ENCODE data around the gene PGAM5. TPM values are rescaled to one million over a fixed set of nuclear protein-coding genes. Genes with fewer than 3 reads are reported as not detected.

Gene PGAM5
- total and polyA plus RNA-seq, 2 of the 13 experiments (the other 11 are each of a cell fraction or from before 2014, with no cell fraction given), result 18.0 to 77.9 TPM

DNA sequence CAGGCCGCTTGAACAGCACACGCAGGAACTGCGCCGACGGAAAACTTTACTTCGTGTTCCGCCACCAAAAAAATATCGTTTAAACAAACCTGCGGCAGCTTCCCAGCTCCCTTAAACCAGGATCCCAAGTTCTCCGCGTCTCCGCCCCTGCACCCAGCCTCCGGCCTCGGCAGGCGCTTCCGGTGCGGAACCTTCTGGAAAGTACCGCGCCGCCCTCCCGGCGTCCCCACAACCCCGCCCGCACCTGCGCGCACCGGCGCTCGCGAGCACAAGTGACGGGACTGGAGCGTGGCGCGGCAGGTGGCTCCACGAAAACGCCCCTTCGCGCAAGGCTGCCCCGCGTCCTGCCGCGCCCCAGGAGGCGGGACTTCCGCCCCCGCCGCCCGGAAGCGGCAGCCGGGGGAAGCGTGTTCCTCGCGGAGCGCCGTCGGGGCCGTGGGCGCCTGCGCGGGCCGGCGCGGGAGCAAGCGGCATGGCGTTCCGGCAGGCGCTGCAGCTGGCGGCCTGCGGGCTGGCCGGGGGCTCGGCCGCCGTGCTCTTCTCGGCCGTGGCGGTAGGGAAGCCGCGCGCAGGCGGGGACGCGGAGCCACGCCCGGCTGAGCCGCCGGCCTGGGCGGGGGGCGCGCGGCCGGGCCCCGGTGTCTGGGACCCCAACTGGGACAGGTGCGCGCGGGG is at the start of gene PGAM5 (continued):
- TF ChIP-seq, protein P1, sequence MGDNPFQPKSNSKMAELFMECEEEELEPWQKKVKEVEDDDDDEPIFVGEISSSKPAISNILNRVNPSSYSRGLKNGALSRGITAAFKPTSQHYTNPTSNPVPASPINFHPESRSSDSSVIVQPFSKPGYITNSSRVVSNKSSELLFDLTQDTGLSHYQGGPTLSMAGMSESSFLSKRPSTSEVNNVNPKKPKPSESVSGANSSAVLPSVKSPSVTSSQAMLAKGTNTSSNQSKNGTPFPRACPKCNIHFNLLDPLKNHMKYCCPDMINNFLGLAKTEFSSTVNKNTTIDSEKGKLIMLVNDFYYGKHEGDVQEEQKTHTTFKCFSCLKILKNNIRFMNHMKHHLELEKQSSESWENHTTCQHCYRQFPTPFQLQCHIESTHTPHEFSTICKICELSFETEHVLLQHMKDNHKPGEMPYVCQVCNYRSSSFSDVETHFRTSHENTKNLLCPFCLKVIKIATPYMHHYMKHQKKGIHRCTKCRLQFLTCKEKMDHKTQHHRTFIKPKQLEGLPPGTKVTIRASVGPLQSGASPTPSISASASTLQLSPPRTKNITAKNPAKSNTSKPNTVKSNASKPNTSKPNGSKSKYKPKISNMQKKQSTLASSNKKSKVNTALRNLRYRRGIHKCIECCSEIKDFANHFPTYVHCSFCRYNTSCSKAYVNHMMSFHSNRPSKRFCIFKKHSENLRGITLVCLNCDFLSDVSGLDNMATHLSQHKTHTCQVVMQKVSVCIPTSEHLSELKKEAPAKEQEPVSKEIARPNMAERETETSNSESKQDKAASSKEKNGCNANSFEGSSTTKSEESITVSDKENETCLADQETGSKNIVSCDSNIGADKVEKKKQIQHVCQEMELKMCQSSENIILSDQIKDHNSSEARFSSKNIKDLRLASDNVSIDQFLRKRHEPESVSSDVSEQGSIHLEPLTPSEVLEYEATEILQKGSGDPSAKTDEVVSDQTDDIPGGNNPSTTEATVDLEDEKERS (CRISPR knock-in tag; IDR thresholded peaks at IDR 0.05), result peak; percentile 44; the same call in 1 of the 2 replicates
- no peak for TF ChIP-seq ZFP36 (IDR thresholded peaks at IDR 0.05; ENCODE audit: borderline replicate concordance, low read depth, low read length, partially characterized antibody)
- no peak for TF ChIP-seq TCF7 (IDR thresholded peaks at IDR 0.05; ENCODE audit: low read depth)
- TF ChIP-seq ZNF552 (CRISPR knock-in tag; IDR thresholded peaks at IDR 0.05; ENCODE audit: borderline replicate concordance), result peak; percentile 90; the same call in 1 of the 2 replicates
- TF ChIP-seq ZNF343 (CRISPR knock-in tag; IDR thresholded peaks at IDR 0.05), result peak; percentile 73; the same call in 1 of the 2 replicates
- no peak for TF ChIP-seq ZNF234 (CRISPR knock-in tag; conservative IDR thresholded peaks at IDR 0.05)
- TF ChIP-seq, protein P2, sequence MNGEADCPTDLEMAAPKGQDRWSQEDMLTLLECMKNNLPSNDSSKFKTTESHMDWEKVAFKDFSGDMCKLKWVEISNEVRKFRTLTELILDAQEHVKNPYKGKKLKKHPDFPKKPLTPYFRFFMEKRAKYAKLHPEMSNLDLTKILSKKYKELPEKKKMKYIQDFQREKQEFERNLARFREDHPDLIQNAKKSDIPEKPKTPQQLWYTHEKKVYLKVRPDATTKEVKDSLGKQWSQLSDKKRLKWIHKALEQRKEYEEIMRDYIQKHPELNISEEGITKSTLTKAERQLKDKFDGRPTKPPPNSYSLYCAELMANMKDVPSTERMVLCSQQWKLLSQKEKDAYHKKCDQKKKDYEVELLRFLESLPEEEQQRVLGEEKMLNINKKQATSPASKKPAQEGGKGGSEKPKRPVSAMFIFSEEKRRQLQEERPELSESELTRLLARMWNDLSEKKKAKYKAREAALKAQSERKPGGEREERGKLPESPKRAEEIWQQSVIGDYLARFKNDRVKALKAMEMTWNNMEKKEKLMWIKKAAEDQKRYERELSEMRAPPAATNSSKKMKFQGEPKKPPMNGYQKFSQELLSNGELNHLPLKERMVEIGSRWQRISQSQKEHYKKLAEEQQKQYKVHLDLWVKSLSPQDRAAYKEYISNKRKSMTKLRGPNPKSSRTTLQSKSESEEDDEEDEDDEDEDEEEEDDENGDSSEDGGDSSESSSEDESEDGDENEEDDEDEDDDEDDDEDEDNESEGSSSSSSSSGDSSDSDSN (CRISPR knock-in tag; IDR thresholded peaks at IDR 0.05), result 0 out of 2 replicates have a peak, but pooled peaks have one; percentile 7
- TF ChIP-seq ZMYM4 (CRISPR knock-in tag; IDR thresholded peaks at IDR 0.05), result 0 out of 2 replicates have a peak, but pooled peaks have one; percentile 74
- 0 out of 2 replicates have a peak, but pooled peaks have one; percentile 79 for TF ChIP-seq ZNF672 (CRISPR knock-in tag; IDR thresholded peaks at IDR 0.05)
- TF ChIP-seq ZKSCAN1 (IDR thresholded peaks at IDR 0.05; ENCODE audit: low read length), result no peak
- TF ChIP-seq ZBTB38 (CRISPR knock-in tag; IDR thresholded peaks at IDR 0.05), result peak; percentile 84; the same call in 1 of the 2 replicates
- peak; percentile 95 for TF ChIP-seq HDAC1 (CRISPR knock-in tag; IDR thresholded peaks at IDR 0.05)
- 0 out of 2 replicates have a peak, but pooled peaks have one; percentile 54 for TF ChIP-seq ZNF225 (CRISPR knock-in tag; IDR thresholded peaks at IDR 0.05)
- no peak; the same call in 1 of the 2 replicates for TF ChIP-seq ZBTB3 (CRISPR knock-in tag; IDR thresholded peaks at IDR 0.05; ENCODE audit: borderline replicate concordance, low read depth)
- TF ChIP-seq DR1 (CRISPR knock-in tag; IDR thresholded peaks at IDR 0.05), result no peak; the same call in 1 of the 2 replicates
- TF ChIP-seq ZFAT (CRISPR knock-in tag; conservative IDR thresholded peaks at IDR 0.05), result no peak
- peak; percentile 65; the same call in 1 of the 2 replicates for TF ChIP-seq RXRB (CRISPR knock-in tag; IDR thresholded peaks at IDR 0.05; ENCODE audit: borderline replicate concordance)
- TF ChIP-seq CEBPB (IDR thresholded peaks at IDR 0.05; ENCODE audit: borderline replicate concordance, low read depth, low read length), result no peak
- no peak for TF ChIP-seq ARID2 (CRISPR knock-in tag; IDR thresholded peaks at IDR 0.05; ENCODE audit: borderline replicate concordance)
- peak; percentile 94 for TF ChIP-seq MTA1 (CRISPR knock-in tag; IDR thresholded peaks at IDR 0.05; ENCODE audit: borderline replicate concordance)
- TF ChIP-seq THAP11 (CRISPR knock-in tag; IDR thresholded peaks at IDR 0.05), result peak; percentile 89
- TF ChIP-seq HNRNPLL (IDR thresholded peaks at IDR 0.05; ENCODE audit: low read depth, low read length, poor library complexity, severe bottlenecking), result no peak
- no peak for TF ChIP-seq U2AF2 (IDR thresholded peaks at IDR 0.05; ENCODE audit: low read depth, low read length)
- TF ChIP-seq SYNCRIP (IDR thresholded peaks at IDR 0.05; ENCODE audit: insufficient read depth, low read depth, low read length), result no peak
- no peak for TF ChIP-seq ZNF296 (CRISPR knock-in tag; conservative IDR thresholded peaks at IDR 0.05)
- no peak for TF ChIP-seq HNRNPH1 (optimal IDR thresholded peaks at IDR 0.05; ENCODE audit: low read depth, low read length)
